Measurements from ENCODE around the gene DDX39B.

DNA sequence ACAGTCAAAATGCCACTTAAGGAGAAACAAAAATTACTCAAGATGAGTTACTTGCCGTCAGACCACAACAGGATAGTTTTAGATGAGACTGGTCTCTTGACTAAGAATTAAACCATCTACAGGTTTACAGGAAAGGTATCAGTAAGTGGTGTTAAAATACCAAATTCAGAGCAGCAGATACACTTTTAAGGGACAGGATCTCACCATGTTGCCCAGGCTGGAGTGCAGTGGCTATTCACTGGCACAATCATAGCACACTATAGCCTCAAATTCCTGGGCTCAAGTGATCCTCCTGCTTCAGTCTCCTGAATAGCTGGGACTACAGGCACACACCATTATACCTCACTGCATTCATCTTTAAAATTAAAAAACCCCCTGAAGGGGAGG lies 8.4 kb downstream of the DDX39B start:
- TF ChIP-seq POLR2A (IDR thresholded peaks at IDR 0.05) = no peak
- no peak for TF ChIP-seq EP300 (IDR thresholded peaks at IDR 0.05)
